Activated T-helper 1 cell treated with anti-CD3 and anti-CD28 coated beads, Interleukin-2, amount 50 U/mL, for 16 hours (primary cell): Measurements from ENCODE around the gene ARVCF.

ENCODE experiments used
- DNase-seq, 2 donors: peaks; one replicate each; pipeline ENCODE4 v3.0.0-alpha.2; 2020; ENCODE audit warnings: low read depth in 1 of 2, low spot score in 1 of 2

The ARVCF gene

GRCh38 chr22:20031732-20032406 is 15.2 kb upstream of the ARVCF start:
- DNase-seq = no peak

GRCh38 chr22:20029550-20030225 is 13.1 kb upstream of the ARVCF start:
- DNase-seq = no peak

GRCh38 chr22:20028855-20029549 is 12.4 kb upstream of the ARVCF start:
- DNase-seq = no peak

- DNase-seq = no peak
Observed at GRCh38 chr22:20027966-20028854, 11.6 kb upstream of the ARVCF start.

- DNase-seq = no peak
Observed at GRCh38 chr22:20026996-20027601, 10.5 kb upstream of the ARVCF start.

GRCh38 chr22:20026204-20026908 is 9.7 kb upstream of the ARVCF start:
- DNase-seq = no peak

GRCh38 chr22:20025401-20026203 is 9.0 kb upstream of the ARVCF start:
- no peak for DNase-seq

GRCh38 chr22:20024650-20025397 is 8.2 kb upstream of the ARVCF start:
- DNase-seq = no peak

- no peak for DNase-seq
Observed at GRCh38 chr22:20024225-20024624, 7.6 kb upstream of the ARVCF start.

- no peak for DNase-seq
Observed at GRCh38 chr22:20022978-20023613, 6.5 kb upstream of the ARVCF start.

- DNase-seq = no peak
Observed at GRCh38 chr22:20022231-20022977, 5.8 kb upstream of the ARVCF start.

GRCh38 chr22:20021196-20022181 is 4.9 kb upstream of the ARVCF start:
- DNase-seq = no peak

- peak; percentile 81 to 92 for DNase-seq
Observed at GRCh38 chr22:20020533-20021195, 4.0 kb upstream of the ARVCF start, which contains the start of gene TANGO2. Gene TANGO2 (plus strand): TSS chr22:20021110. CDS start chr22:20036799, 15,689 bp downstream.

GRCh38 chr22:20019661-20020532 is 3.3 kb upstream of the ARVCF start:
- no peak for DNase-seq

- no peak for DNase-seq
Observed at GRCh38 chr22:20018001-20018400, 1.4 kb upstream of the ARVCF start.
